ENCODE measurements around the gene OR5H6. TPM values are rescaled to one million over a fixed set of nuclear protein-coding genes. Genes with fewer than 3 reads are reported as not detected.

OR5H6 gene
- total RNA-seq, 2 donors from 2014 or later = not detected

- H3K4me3 ChIP-seq = no peak within 1 kb of the TSS
- no peaks in the 10 kb centered on the region for H3K36me3 ChIP-seq
- no peak for DNase-seq (ENCODE audit: low spot score)
- no peak within 1 kb of the TSS for H3K27ac ChIP-seq
- no peaks in the 10 kb centered on the region for H3K9me3 ChIP-seq
- intact Hi-C loops (cut with DNase I) = loop anchor here (5.0 kb wide), 1 partner anchor 35 kb away; no protein-coding TSS in a partner anchor
- no peak for TF ChIP-seq POLR2A (IDR thresholded peaks at IDR 0.05)
- TF ChIP-seq CTCF (IDR thresholded peaks at IDR 0.05) = no peak
- TF ChIP-seq POLR2AphosphoS5 (IDR thresholded peaks at IDR 0.05) = no peak
- H3K27me3 ChIP-seq (replicated peaks; ENCODE audit: insufficient read depth) = no peaks in the 10 kb centered on the region
- H3K4me1 ChIP-seq (replicated peaks) = no peaks in the 10 kb centered on the region
- 52% methylated on average over 2 of the region's 2 CpGs for WGBS
Observed at GRCh38 chr3:98282205-98282604, 18.2 kb downstream of the OR5H6 start, which contains the start of gene OR5H2. Gene OR5H2, plus strand, starts transcription at chr3:98282505. Its CDS starts 398 bp downstream, at chr3:98282903.

GRCh38 chr3:98290916-98291315, 26.9 kb downstream of the OR5H6 start:
- WGBS = 94% methylated on average over 1 of the region's 1 CpG
- no peaks in the 10 kb centered on the region for H3K9me3 ChIP-seq
- no peak for DNase-seq (ENCODE audit: low spot score)
- no peaks in the 10 kb centered on the region for H3K36me3 ChIP-seq
- H3K4me3 ChIP-seq = no peak overlapping the region
- no peak for TF ChIP-seq POLR2A (IDR thresholded peaks at IDR 0.05)
- no peak for TF ChIP-seq CTCF (IDR thresholded peaks at IDR 0.05)
- no peak for TF ChIP-seq POLR2AphosphoS5 (IDR thresholded peaks at IDR 0.05)
- no peaks in the 10 kb centered on the region for H3K4me1 ChIP-seq (replicated peaks)
- intact Hi-C loops (cut with DNase I) = no loop called here
- no peaks in the 10 kb centered on the region for H3K27me3 ChIP-seq (replicated peaks; ENCODE audit: insufficient read depth)
- no peak overlapping the region for H3K27ac ChIP-seq

GRCh38 chr3:98291332-98291957, 27.4 kb downstream of the OR5H6 start:
- TF ChIP-seq POLR2AphosphoS5 (IDR thresholded peaks at IDR 0.05) (no peak), CTCF (IDR thresholded peaks at IDR 0.05) (no peak), POLR2A (IDR thresholded peaks at IDR 0.05) (no peak)
- DNase-seq (ENCODE audit: low spot score) = no peak
- Histone ChIP-seq H3K27ac (no peak overlapping the region), H3K36me3 (no peaks in the 10 kb centered on the region), H3K4me1 (replicated peaks) (no peaks in the 10 kb centered on the region), H3K27me3 (replicated peaks; ENCODE audit: insufficient read depth) (no peaks in the 10 kb centered on the region), H3K4me3 (no peak overlapping the region), H3K9me3 (no peaks in the 10 kb centered on the region)
- intact Hi-C loops (cut with DNase I) = no loop called here
- 89% methylated on average over 10 of the region's 10 CpGs for WGBS

Other genes with a start within 250 kb of the OR5H6 start
- under 1 TPM in 1 of 2 donors, not detected in 1; 0.34 TPM for gene GABRR3, start 228.9 kb upstream of the OR5H6 start, total RNA-seq
- not detected for gene OR5AC2, start 177.1 kb upstream of the OR5H6 start, total RNA-seq
- gene OR5H1, start 133.5 kb upstream of the OR5H6 start, total RNA-seq = not detected
- not detected for gene OR5H14, start 116.8 kb upstream of the OR5H6 start, total RNA-seq
- not detected for gene OR5H15, start 97.5 kb upstream of the OR5H6 start, total RNA-seq
- not detected for gene OR5H2, start 18.3 kb downstream of the OR5H6 start, total RNA-seq
- gene OR5K4, start 89.6 kb downstream of the OR5H6 start, total RNA-seq = 1 to 10 TPM in 1 of 2 donors, not detected in 1; 1.3 TPM
- not detected for gene OR5K3, start 126.4 kb downstream of the OR5H6 start, total RNA-seq
- gene OR5K1, start 199.0 kb downstream of the OR5H6 start, total RNA-seq = not detected
- not detected for gene OR5K2, start 233.4 kb downstream of the OR5H6 start, total RNA-seq

Measured in prostate gland (tissue), 2 donors.